Heart left ventricle (tissue), 13 donors: ENCODE results near the gene TXNDC2.

Experiments used
- CTCF ChIP-seq, 12 donors: fragments of 200-600 bp; sonication (generic) in 4 of 12; IDR thresholded peaks; one replicate each; pipeline versions ENCODE4 v1.5.0 to v1.8.0; 2018 to 2022; ENCODE audit warnings: antibody characterized with exemption in 12 of 12, mild to moderate bottlenecking in 5 of 12
- POLR2A ChIP-seq, 2 donors: fragments of 450-650 bp; IDR thresholded peaks; one replicate each; pipeline ENCODE4 v1.6.1; 2017; ENCODE audit warnings: antibody characterized with exemption in 2 of 2, mild to moderate bottlenecking in 2 of 2, moderate library complexity in 2 of 2
- donor health status: ischemic (EF 13 %, LVEDD 7.1; RV severe dilation, severe dysfunction).
- donor health status: DM: no; HTN: yes; CAD: no.
- donor health status: DM: no; HTN: no; CAD: no.
- donor health status: ischemic (EF 25% LVEDD 6.9; RV normal size, moderate dysfunction).
- donor health status: ischemic (EF 25% LVEDD 5.7; RV mildly dilated, moderate dysfunction).
- donor health status: ischemic (EF 35%, LVEDD 5.7; RV mildly dilated, moderate dysfunction).
- donor health status: nonischemic (EF 11% LVEDD 7.7; RV severe dilation, severe dysfunction).
- donor health status: DM: yes; HTN: yes; CAD: no.
- donor health status: PGD.
- donor health status: ischemic (EF 29% LVEDD 5.4; RV normal size, mild dysfunction).
- donor health status: nonischemic (EF 23%, LVEDD 6.1; RV moderate dilation, normal function).

- TF ChIP-seq CTCF (IDR thresholded peaks at IDR 0.05): no peak
- TF ChIP-seq POLR2A (IDR thresholded peaks at IDR 0.05): no peak
These were observed 33.3 kb upstream of the TXNDC2 start for GRCh38 chr18:9852266-9853081.
